Measurements from ENCODE around the gene C1S. TPM values are rescaled to one million over a fixed set of nuclear protein-coding genes. Genes with fewer than 3 reads are reported as not detected.

The C1S gene
- total and polyA plus RNA-seq, 2 donors (not counting 3 experiments of a cell fraction or from before 2014, with no cell fraction given), result 0.32 to 0.38 TPM

DNA sequence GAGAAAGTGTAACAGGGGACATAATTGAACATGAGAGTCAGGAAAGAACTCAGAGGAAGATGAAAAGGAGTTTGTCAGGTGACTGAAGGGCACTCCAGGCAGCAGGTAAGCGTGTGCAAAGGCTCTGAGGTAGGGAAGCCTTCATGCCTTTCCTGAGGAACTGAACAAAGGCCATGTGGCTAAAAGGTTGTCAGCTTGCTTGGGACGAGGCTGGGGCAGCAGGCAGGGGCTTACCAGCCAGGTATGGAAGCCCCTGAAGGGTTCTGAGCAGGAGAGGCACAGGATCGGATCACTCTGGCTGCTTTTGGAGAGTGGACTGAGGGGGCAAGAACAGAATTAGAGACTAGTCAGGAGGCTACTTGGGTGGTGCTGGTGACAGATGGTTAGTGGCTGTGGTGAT lies 47.4 kb upstream of the C1S start:
- POLR2A ChIA-PET, result no interaction called here
- FAIRE-seq, result no peak
- dilution Hi-C loops (cut with MboI; ENCODE audit: extremely low pct_ligation_motif_present, low sequenced_read_pairs), result no loop called here

More for the DNA sequence above, 47.4 kb upstream of the C1S start:
- no peaks in the 10 kb centered on the region for H3K27me3 ChIP-seq (ENCODE audit: control insufficient read depth in 2 of 2, insufficient read depth in 2 of 2, low read length in 2 of 2)
- H3K27ac ChIP-seq (ENCODE audit: insufficient read depth, low read depth, low read length), result no peak overlapping the region
- H3K9me1 ChIP-seq (replicated peaks; ENCODE audit: control insufficient read depth, extremely low read depth, insufficient read depth, low read length), result no peaks in the 10 kb centered on the region
- no TSS peak for BruUV-seq (replicated peaks)
- CTCF ChIA-PET, result no interaction called here
- H3K9me3 ChIP-seq (replicated peaks; ENCODE audit: control insufficient read depth, insufficient read depth, low read length), result no peaks in the 10 kb centered on the region
- H3K4me3 ChIP-seq (replicated peaks in 1 of 3; ENCODE audit: insufficient read depth in 1 of 3, low read depth in 1 of 3, low read length in 3 of 3), result no peak overlapping the region
- no peak for DNase-seq (ENCODE audit: low read depth, low spot score)
- intact Hi-C loops (cut with micrococcal nuclease), result no loop called here
- H3K79me2 ChIP-seq (ENCODE audit: control insufficient read depth, insufficient read depth, low read length), result no peaks in the 10 kb centered on the region
- no peak overlapping the region for H3K9ac ChIP-seq (replicated peaks; ENCODE audit: extremely low read depth, insufficient read depth, low read length)
- TF ChIP-seq EZH2 (IDR thresholded peaks at IDR 0.05; ENCODE audit: borderline replicate concordance, low read depth, low read length, severe bottlenecking) (no peak), FOS (IDR thresholded peaks at IDR 0.05; ENCODE audit: borderline replicate concordance, insufficient read depth, low read length) (no peak), POLR2AphosphoS5 (IDR thresholded peaks at IDR 0.05; ENCODE audit: insufficient read depth, low read depth, low read length) (no peak), JUN (IDR thresholded peaks at IDR 0.05; ENCODE audit: borderline replicate concordance, insufficient read depth, insufficient read length, low read depth) (no peak), GATA2 (IDR thresholded peaks at IDR 0.05; ENCODE audit: insufficient read depth, insufficient read length, low read depth, low read length) (no peak), MYC (IDR thresholded peaks at IDR 0.05; ENCODE audit: low read depth, low read length) (no peak), POLR2A (IDR thresholded peaks at IDR 0.05; ENCODE audit: low read depth, low read length) (no peak)
- TF ChIP-seq, protein P1, sequence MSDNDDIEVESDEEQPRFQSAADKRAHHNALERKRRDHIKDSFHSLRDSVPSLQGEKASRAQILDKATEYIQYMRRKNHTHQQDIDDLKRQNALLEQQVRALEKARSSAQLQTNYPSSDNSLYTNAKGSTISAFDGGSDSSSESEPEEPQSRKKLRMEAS (IDR thresholded peaks at IDR 0.05; ENCODE audit: insufficient read depth, insufficient read length), result no peak
- TF ChIP-seq, protein P2, sequence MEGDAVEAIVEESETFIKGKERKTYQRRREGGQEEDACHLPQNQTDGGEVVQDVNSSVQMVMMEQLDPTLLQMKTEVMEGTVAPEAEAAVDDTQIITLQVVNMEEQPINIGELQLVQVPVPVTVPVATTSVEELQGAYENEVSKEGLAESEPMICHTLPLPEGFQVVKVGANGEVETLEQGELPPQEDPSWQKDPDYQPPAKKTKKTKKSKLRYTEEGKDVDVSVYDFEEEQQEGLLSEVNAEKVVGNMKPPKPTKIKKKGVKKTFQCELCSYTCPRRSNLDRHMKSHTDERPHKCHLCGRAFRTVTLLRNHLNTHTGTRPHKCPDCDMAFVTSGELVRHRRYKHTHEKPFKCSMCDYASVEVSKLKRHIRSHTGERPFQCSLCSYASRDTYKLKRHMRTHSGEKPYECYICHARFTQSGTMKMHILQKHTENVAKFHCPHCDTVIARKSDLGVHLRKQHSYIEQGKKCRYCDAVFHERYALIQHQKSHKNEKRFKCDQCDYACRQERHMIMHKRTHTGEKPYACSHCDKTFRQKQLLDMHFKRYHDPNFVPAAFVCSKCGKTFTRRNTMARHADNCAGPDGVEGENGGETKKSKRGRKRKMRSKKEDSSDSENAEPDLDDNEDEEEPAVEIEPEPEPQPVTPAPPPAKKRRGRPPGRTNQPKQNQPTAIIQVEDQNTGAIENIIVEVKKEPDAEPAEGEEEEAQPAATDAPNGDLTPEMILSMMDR (IDR thresholded peaks at IDR 0.05; ENCODE audit: extremely low read depth in 1 of 2, insufficient read depth in 1 of 2, low read depth in 1 of 2, low read length in 2 of 2), result no peak
- H3K4me2 ChIP-seq (ENCODE audit: insufficient read depth, low read length), result no peak overlapping the region
- peaks cover 0 to 2% of the 10 kb centered on the region in 2 experiments for H3K36me3 ChIP-seq (ENCODE audit: control insufficient read depth in 2 of 2, extremely low read depth in 1 of 2, insufficient read depth in 2 of 2, low read length in 2 of 2)
- H4K20me1 ChIP-seq (replicated peaks; ENCODE audit: control insufficient read depth, extremely low read depth, insufficient read depth, low read length), result no peaks in the 10 kb centered on the region
- peaks cover 6% of the 10 kb centered on the region for H3K4me1 ChIP-seq (ENCODE audit: control insufficient read depth, extremely low read depth, insufficient read depth, low read length)
- H2AFZ ChIP-seq (ENCODE audit: low read depth, low read length), result no peak overlapping the region

Measured in endothelial cell of umbilical vein (primary cell).